ENCODE measurements around the gene POU2AF3. TPM values are rescaled to one million over a fixed set of nuclear protein-coding genes. Genes with fewer than 3 reads are reported as not detected.

Gene POU2AF3
- total RNA-seq, 1 experiment from 2014 or later: 8.6 TPM

- Mint-ChIP-seq H3K4me1 (ENCODE audit: low read depth, unreplicated experiment) (no peaks in the 10 kb centered on the region), H3K9me3 (ENCODE audit: unreplicated experiment) (no peaks in the 10 kb centered on the region), H3K27ac (ENCODE audit: unreplicated experiment) (no peak overlapping the region), H3K4me3 (ENCODE audit: unreplicated experiment) (no peak overlapping the region), H3K27me3 (ENCODE audit: insufficient read depth, unreplicated experiment) (peaks cover 14% of the 10 kb centered on the region), H3K36me3 (ENCODE audit: insufficient read depth, unreplicated experiment) (no peaks in the 10 kb centered on the region)
- intact Hi-C loops (cut with micrococcal nuclease; ENCODE audit: unreplicated experiment): no loop called here
- Histone ChIP-seq H3K36me3 (ENCODE audit: control insufficient read depth, insufficient read depth, low read length) (no peaks in the 10 kb centered on the region), H3K4me1 (no peaks in the 10 kb centered on the region), H3K9me3 (no peaks in the 10 kb centered on the region), H3K4me3 (ENCODE audit: low read depth, low read length) (no peak overlapping the region), H3K27me3 (replicated peaks; ENCODE audit: control insufficient read depth, insufficient read depth, low read length) (no peaks in the 10 kb centered on the region)
- POLR2A ChIA-PET: no interaction called here
- no peak for TF ChIP-seq CTCF (IDR thresholded peaks at IDR 0.05; ENCODE audit: insufficient read depth in 1 of 2, low read depth in 1 of 2, low read length in 1 of 2, severe bottlenecking in 1 of 2, unreplicated experiment in 1 of 2)
- no TSS peak for BruUV-seq (replicated peaks)
- CTCF ChIA-PET: interaction anchor here (0.7 kb wide), 1 partner anchor 160 kb away, joined by 3 read pairs; no protein-coding TSS in a partner anchor
- no peak for DNase-seq
Measured at GRCh38 chr11:111269146-111269868, 29.0 kb upstream of the POU2AF3 start.

- H3K9me3 ChIP-seq: no peaks in the 10 kb centered on the region
Measured at GRCh38 chr11:111272420-111272819, 25.9 kb upstream of the POU2AF3 start.

GRCh38 chr11:111282562-111283075 lies 15.7 kb upstream of the POU2AF3 start:
- intact Hi-C loops (cut with micrococcal nuclease; ENCODE audit: unreplicated experiment): loop anchor here (1.0 kb wide), 6 partner anchors 17 to 164 kb away; no protein-coding TSS in a partner anchor
- H3K9me3 ChIP-seq: no peaks in the 10 kb centered on the region
- H3K36me3 Mint-ChIP-seq (ENCODE audit: insufficient read depth, unreplicated experiment): no peaks in the 10 kb centered on the region
- no peak for TF ChIP-seq CTCF (IDR thresholded peaks at IDR 0.05; ENCODE audit: insufficient read depth in 1 of 2, low read depth in 1 of 2, low read length in 1 of 2, severe bottlenecking in 1 of 2, unreplicated experiment in 1 of 2)
- peak overlapping the region; percentile 29 for H3K27ac Mint-ChIP-seq (ENCODE audit: unreplicated experiment)
- H3K4me1 ChIP-seq: peaks cover 44% of the 10 kb centered on the region
- no peak for DNase-seq
- H3K27me3 Mint-ChIP-seq (ENCODE audit: insufficient read depth, unreplicated experiment): no peaks in the 10 kb centered on the region
- no peaks in the 10 kb centered on the region for H3K36me3 ChIP-seq (ENCODE audit: control insufficient read depth, insufficient read depth, low read length)
- H3K4me1 Mint-ChIP-seq (ENCODE audit: low read depth, unreplicated experiment): peaks cover 29% of the 10 kb centered on the region
- BruUV-seq (replicated peaks): no TSS peak
- no peaks in the 10 kb centered on the region for H3K27me3 ChIP-seq (replicated peaks; ENCODE audit: control insufficient read depth, insufficient read depth, low read length)
- ChIA-PET CTCF (interaction anchor here (0.7 to 4.4 kb wide), 13 partner anchors 16 to 1498 kb away, joined by 3 to 99 read pairs (median 5); no protein-coding TSS in a partner anchor), POLR2A (interaction anchor here (0.7 kb wide), 2 partner anchors 51 to 78 kb away, joined by 4 read pairs; no protein-coding TSS in a partner anchor)
- no peak overlapping the region for H3K4me3 ChIP-seq (ENCODE audit: low read depth, low read length)
- no peaks in the 10 kb centered on the region for H3K9me3 Mint-ChIP-seq (ENCODE audit: unreplicated experiment)
- no peak overlapping the region for H3K4me3 Mint-ChIP-seq (ENCODE audit: unreplicated experiment)

More at GRCh38 chr11:111272420-111272819, 25.9 kb upstream of the POU2AF3 start:
- Histone ChIP-seq H3K36me3 (ENCODE audit: control insufficient read depth, insufficient read depth, low read length) (no peaks in the 10 kb centered on the region), H3K27me3 (replicated peaks; ENCODE audit: control insufficient read depth, insufficient read depth, low read length) (no peaks in the 10 kb centered on the region), H3K4me3 (ENCODE audit: low read depth, low read length) (no peak overlapping the region), H3K4me1 (no peaks in the 10 kb centered on the region)
- Mint-ChIP-seq H3K4me3 (ENCODE audit: unreplicated experiment) (no peak overlapping the region), H3K4me1 (ENCODE audit: low read depth, unreplicated experiment) (no peaks in the 10 kb centered on the region), H3K36me3 (ENCODE audit: insufficient read depth, unreplicated experiment) (no peaks in the 10 kb centered on the region), H3K27ac (ENCODE audit: unreplicated experiment) (no peak overlapping the region), H3K27me3 (ENCODE audit: insufficient read depth, unreplicated experiment) (peaks cover 10% of the 10 kb centered on the region), H3K9me3 (ENCODE audit: unreplicated experiment) (no peaks in the 10 kb centered on the region)
- intact Hi-C loops (cut with micrococcal nuclease; ENCODE audit: unreplicated experiment): no loop called here
- CTCF ChIA-PET: interaction anchor here (0.7 kb wide), 1 partner anchor 31 kb away, joined by 3 read pairs; no protein-coding TSS in a partner anchor
- DNase-seq: no peak
- POLR2A ChIA-PET: no interaction called here
- no TSS peak for BruUV-seq (replicated peaks)
- no peak for TF ChIP-seq CTCF (IDR thresholded peaks at IDR 0.05; ENCODE audit: insufficient read depth in 1 of 2, low read depth in 1 of 2, low read length in 1 of 2, severe bottlenecking in 1 of 2, unreplicated experiment in 1 of 2)

Data from Caco-2 (cell line).